Mononuclear cell (primary cell): ENCODE data around the gene ADAM12. TPM values are rescaled to one million over a fixed set of nuclear protein-coding genes. Genes with fewer than 3 reads are reported as not detected.
"Not testable (repeated sequence)": the region's sequence is repeated elsewhere in the genome, so short reads cannot be mapped to it uniquely, and the experiment has no call there.

Experiments
- H3K27me3 ChIP-seq: 2 replicates; pipeline ENCODE4 v1.6.0; 2011; ENCODE audit warnings: low read length, control low read depth; ENCODE audit not compliant: insufficient read depth
- H3K4me1 ChIP-seq: 2 replicates; pipeline ENCODE4 v1.5.1; 2011; ENCODE audit warnings: mild to moderate bottlenecking, low read length, control low read depth; ENCODE audit not compliant: insufficient read depth
- H3K4me3 ChIP-seq: 2 replicates; pipeline ENCODE4 v1.5.1; 2011; ENCODE audit warnings: mild to moderate bottlenecking, low read length, moderate library complexity
- H3K9me3 ChIP-seq: 2 replicates; pipeline ENCODE4 v1.5.1; 2011; ENCODE audit warnings: low read depth, mild to moderate bottlenecking, control low read depth, low read length
- total RNA-seq: library from RNA; depleted of rRNA; stranded (reverse); fragments of >200 nt; gene quantifications from one replicate; pipeline ENCODE4 v1.2.3, GENCODE V29; 2012

Gene ADAM12
- total RNA-seq, 1 donor = 1.7 TPM

- H3K9me3 ChIP-seq = no peaks in the 10 kb centered on the region
- H3K4me1 ChIP-seq = no peaks in the 10 kb centered on the region
- no peaks in the 10 kb centered on the region for H3K27me3 ChIP-seq
- no peak overlapping the region for H3K4me3 ChIP-seq
Observed at GRCh38 chr10:126199221-126199998, 188.9 kb downstream of the ADAM12 start.

GRCh38 chr10:126198681-126199080 is 189.6 kb downstream of the ADAM12 start:
- H3K27me3 ChIP-seq = no peaks in the 10 kb centered on the region
- no peak overlapping the region for H3K4me3 ChIP-seq
- no peaks in the 10 kb centered on the region for H3K4me1 ChIP-seq
- no peaks in the 10 kb centered on the region for H3K9me3 ChIP-seq

DNA sequence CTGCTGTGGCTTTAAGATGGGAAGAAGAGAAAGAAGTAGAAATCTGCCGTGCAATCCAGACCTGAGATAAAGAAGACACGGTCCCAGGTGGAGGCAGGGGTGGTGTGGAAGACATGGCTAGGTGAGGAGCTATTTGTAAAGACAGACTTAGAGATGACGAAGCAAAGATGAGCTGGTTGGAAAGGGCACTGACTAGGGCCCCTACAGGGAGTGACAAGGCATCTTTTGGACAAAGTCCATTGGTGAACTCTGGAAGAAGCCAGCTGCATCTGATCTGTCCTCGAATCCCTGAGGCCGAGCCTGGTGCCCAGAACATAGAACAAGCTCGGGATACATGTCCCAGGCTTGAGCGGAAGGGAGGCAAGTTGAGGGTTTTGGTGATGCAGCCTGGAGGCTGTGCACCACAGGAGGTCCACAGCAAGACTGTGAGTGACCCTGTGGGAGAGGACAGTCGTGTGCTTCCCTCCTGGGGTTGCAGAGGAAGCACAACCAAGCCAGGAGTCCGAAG is 191.2 kb downstream of the ADAM12 start:
- no peaks in the 10 kb centered on the region for H3K4me1 ChIP-seq
- H3K4me3 ChIP-seq = no peak overlapping the region
- H3K9me3 ChIP-seq = no peaks in the 10 kb centered on the region
- H3K27me3 ChIP-seq = no peaks in the 10 kb centered on the region

DNA sequence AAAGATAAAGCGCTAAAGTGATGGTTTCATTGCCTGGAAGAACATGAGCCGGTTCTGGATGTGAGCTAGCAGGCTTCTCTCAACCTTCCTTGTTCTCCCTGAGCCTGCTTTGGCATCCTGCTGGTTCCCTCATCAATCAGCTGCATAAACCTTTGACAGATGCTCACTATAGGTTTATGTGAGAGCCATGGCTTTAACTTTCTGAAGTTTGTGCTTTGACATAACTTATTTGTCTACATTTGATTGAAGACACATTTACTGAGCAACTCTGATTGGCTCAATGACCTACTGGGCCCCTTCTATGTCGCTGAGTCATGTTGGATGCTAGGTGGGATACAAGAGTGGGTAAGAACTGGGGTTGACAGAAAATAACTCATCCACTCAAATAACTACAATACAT is 192.0 kb downstream of the ADAM12 start:
- Histone ChIP-seq H3K27me3 (no peaks in the 10 kb centered on the region), H3K4me1 (no peaks in the 10 kb centered on the region), H3K4me3 (no peak overlapping the region), H3K9me3 (no peaks in the 10 kb centered on the region)

- Histone ChIP-seq H3K4me1 (no peaks in the 10 kb centered on the region), H3K4me3 (no peak overlapping the region), H3K9me3 (no peaks in the 10 kb centered on the region), H3K27me3 (no peaks in the 10 kb centered on the region)
Observed at GRCh38 chr10:126191192-126191591, 197.1 kb downstream of the ADAM12 start.

DNA sequence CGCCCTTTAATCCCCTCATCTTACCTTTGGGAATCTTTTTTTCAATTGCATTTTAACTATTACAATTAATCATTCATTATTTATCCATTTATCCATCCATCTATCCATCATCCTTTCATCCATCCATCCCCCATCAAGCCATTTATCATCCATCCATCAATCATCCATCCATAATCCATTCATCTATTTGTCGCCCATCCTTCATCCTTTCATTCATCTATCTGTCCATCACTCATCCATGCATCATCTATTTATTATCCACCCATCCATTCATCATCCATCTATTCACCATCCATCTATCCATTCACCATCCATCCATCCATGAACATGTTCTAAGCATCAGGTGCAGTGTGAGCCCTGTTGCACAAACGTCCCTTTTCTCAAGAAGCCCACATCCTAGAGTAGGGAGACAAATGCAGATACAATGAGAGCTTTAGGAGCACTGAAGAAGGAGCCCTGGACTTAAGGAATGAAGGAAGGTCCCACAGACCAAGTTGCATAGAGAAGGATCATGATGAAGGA is 199.5 kb downstream of the ADAM12 start:
- no peak overlapping the region for H3K4me3 ChIP-seq
- no peaks in the 10 kb centered on the region for H3K27me3 ChIP-seq
- H3K9me3 ChIP-seq = no peaks in the 10 kb centered on the region
- no peaks in the 10 kb centered on the region for H3K4me1 ChIP-seq

- no peaks in the 10 kb centered on the region for H3K27me3 ChIP-seq
- H3K4me1 ChIP-seq = no peaks in the 10 kb centered on the region
- no peak overlapping the region for H3K4me3 ChIP-seq
- H3K9me3 ChIP-seq = no peaks in the 10 kb centered on the region
Observed at GRCh38 chr10:126187399-126187798, 200.9 kb downstream of the ADAM12 start.

DNA sequence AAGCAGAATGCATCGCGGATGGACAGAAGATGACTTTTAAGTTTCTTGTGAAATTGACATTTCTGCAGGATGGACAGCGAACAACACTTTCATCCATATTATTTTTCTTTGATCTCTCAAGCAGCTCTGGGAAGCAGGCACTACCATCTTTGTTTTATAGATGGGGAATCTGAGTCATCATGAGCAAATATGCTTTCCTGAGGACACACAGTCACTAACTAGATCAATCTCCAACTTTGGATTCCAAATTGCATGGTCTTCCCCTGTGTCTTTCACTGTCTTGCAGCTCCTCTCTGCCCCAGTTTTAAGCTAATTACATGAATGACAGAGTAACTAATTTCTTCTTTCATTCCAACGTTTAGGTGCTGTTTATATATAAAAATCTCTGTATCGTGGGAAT is 201.5 kb downstream of the ADAM12 start:
- no peaks in the 10 kb centered on the region for H3K27me3 ChIP-seq
- H3K4me3 ChIP-seq = no peak overlapping the region
- H3K9me3 ChIP-seq = no peaks in the 10 kb centered on the region
- no peaks in the 10 kb centered on the region for H3K4me1 ChIP-seq

DNA sequence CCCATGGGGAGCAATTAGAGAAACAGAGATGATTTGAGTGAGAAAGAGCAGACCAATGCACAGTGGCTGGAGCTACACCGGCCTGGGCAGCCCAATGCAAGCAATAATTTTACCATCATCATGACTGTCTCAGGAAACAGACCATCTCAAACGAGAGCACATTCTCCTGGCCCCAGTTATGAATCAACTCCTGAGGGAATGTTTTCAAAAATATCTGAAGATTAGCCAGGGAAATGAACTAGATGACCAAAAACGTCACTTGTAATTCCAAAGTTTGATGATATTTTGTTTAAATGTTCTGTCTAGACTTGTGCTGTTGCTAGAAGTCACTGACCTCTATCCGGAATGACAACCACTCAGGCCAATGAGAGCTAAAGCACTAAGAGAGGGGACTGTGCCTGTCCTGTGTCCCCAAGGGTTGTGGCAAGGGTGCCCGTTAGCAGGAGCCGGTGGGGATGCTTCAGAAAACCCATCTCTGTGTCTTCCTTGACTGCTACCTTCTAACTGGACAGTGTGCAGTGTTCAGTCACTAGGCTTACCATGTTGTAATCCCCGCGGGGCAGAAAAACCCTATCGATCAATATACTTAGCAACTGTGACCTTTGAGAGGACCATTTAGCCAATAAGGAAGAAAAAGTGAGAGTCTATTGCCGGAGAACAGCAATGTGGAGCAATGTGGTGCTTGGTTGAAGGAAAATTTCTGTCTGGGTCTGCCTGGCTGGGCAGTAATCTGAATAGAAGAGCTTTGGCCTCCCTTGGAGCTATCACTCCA is 202.4 kb downstream of the ADAM12 start:
- Histone ChIP-seq H3K4me1 (no peaks in the 10 kb centered on the region), H3K27me3 (no peaks in the 10 kb centered on the region), H3K9me3 (no peaks in the 10 kb centered on the region), H3K4me3 (no peak overlapping the region)

DNA sequence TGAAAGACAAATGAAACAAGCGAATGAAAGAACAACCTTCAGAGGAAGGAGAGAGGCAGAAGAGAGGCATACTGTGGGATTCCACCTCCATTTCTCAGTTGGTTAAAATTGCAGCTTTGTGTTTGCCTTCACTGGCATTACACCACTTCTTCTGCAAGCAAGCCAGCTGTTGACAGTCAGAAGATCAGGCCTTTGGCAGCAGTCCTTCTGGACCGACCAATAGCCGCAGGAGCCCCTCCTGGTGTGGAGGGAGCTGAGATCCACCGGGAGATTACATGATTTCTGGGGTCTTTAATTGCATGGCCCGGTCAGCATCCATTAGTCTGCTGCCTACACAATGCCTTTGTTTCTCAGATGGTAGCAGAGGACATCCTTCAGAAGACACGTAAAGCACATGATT is 206.7 kb downstream of the ADAM12 start:
- no peak overlapping the region for H3K4me3 ChIP-seq
- no peaks in the 10 kb centered on the region for H3K9me3 ChIP-seq
- no peaks in the 10 kb centered on the region for H3K4me1 ChIP-seq

DNA sequence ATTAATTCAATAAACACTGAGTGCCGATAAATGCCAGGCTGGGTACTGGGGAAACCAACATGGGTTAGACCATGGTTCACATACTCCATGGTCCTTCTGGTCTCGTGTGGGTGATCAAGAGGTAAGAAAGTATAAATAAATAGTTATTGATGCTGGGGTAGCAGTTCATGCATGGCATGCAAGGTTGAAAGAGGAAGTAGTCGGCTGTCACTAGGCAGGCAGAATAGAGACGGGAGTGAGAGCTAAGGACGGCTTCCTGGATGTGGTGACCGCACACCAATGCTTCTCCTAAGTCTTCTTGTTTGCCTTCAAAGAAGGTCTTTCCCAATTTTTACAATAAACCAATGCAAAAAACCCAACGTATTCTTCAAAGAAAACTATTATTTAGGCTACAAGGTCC is 208.6 kb downstream of the ADAM12 start:
- Histone ChIP-seq H3K4me1 (no peaks in the 10 kb centered on the region), H3K4me3 (no peak overlapping the region), H3K9me3 (no peaks in the 10 kb centered on the region), H3K27me3 (no peaks in the 10 kb centered on the region)

More for the DNA sequence above, 206.7 kb downstream of the ADAM12 start:
- H3K27me3 ChIP-seq = no peaks in the 10 kb centered on the region

DNA sequence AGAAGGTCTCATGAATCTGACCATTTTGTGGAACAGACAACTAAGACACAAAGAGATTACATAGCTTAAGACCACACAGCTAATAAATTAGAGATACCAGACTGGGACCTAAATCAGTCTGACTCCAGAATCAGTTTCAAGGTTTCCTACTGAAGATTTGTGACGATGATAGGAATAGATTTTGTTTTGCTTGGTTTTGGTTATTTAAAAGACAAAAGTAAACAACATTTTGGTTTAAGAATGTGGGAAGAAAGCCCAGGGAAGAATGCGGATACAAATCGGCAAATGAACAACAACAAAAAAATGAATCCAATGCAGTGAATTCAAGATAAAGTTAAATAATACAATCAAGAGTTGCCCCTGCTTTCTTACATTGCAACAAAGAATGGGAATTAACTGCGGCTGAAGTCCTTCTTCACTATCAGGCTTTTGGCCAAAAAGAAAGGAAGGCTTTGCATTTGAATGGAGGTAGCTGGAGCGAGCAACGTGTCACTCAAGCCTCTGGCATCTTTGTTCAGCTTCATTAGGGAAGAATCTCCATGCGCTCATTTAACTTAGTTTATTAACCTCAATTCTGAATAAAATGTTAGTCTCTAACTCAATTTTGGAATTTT is 210.8 kb downstream of the ADAM12 start:
- no peaks in the 10 kb centered on the region for H3K9me3 ChIP-seq
- H3K4me1 ChIP-seq = no peaks in the 10 kb centered on the region
- no peaks in the 10 kb centered on the region for H3K27me3 ChIP-seq
- H3K4me3 ChIP-seq = no peak overlapping the region

GRCh38 chr10:126175641-126176262 is 212.5 kb downstream of the ADAM12 start:
- Histone ChIP-seq H3K4me3 (no peak overlapping the region), H3K4me1 (no peaks in the 10 kb centered on the region), H3K9me3 (no peaks in the 10 kb centered on the region), H3K27me3 (no peaks in the 10 kb centered on the region)

- H3K4me3 ChIP-seq, H3K27me3 ChIP-seq, H3K9me3 ChIP-seq, H3K4me1 ChIP-seq: not testable (repeated sequence)
Observed at GRCh38 chr10:126172755-126173154, 215.5 kb downstream of the ADAM12 start.

- Histone ChIP-seq H3K27me3 (no peaks in the 10 kb centered on the region), H3K9me3 (no peaks in the 10 kb centered on the region), H3K4me3 (no peak overlapping the region), H3K4me1 (no peaks in the 10 kb centered on the region)
Observed at GRCh38 chr10:126171555-126171954, 216.7 kb downstream of the ADAM12 start.
